Measurements from ENCODE around the gene CLCN6. TPM values are rescaled to one million over a fixed set of nuclear protein-coding genes. Genes with fewer than 3 reads are reported as not detected.
"Not testable (repeated sequence)": the region's sequence is repeated elsewhere in the genome, so short reads cannot be mapped to it uniquely, and the experiment has no call there.

CLCN6 gene
- total RNA-seq, 1 donor from 2014 or later = 33.7 TPM

DNA sequence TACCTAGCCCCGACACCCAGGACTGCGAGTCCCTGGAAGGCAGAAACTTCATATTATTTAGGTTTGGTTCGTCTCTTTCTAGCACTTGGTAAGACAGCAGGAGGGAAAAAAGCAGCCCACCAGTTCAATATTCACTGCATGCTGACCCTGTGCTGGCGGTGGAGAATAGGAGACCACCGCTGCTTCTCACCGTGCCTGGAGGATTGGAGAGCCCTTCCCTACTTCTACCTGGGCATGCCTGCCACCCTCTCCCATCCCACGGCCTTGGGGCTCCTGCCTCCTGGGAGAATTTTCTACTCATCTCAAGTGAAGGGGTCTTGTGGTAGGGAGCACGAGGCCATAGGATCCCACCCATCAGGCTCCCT, 5.6 kb upstream of the CLCN6 start:
- Histone ChIP-seq H3K27ac (no peak overlapping the region), H3K4me1 (peaks cover 53% of the 10 kb centered on the region)
- peak; percentile 38 for DNase-seq

DNA sequence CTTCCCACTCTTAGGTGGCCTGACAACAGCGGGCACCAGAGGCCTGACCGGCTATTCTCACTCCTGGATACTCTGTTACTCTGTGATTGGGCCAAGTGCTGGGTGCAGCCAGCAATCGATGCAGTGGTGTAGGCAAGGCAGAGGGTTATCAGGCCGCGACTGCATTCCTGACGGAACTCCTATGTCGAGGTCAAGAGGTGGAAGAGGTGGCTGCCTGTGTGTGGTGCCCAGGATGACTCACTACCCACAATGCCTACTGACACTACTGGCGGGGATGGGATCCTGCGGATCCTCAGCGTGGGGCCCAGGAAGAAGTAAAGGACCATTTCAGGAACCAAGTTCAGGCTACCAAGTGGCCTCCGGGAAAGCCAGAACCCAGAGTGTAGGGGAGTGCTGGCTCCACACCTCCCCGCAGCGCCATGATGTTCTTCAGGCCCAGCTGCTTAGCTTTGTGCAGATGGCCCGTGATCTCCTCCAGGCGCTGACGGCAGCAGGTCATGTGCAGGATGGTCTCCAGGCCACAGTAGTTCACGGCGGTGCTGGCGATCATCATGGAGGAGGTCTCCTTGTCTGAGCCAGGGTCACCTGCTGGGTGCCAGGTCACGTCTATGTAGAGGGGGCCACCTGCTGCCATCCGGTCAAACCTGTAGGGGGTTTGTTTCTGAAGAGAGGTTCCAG, 5.1 kb upstream of the CLCN6 start:
- peak; percentile 59 for DNase-seq
- H3K36me3 ChIP-seq = peaks cover 47% of the 10 kb centered on the region
- intact Hi-C loops (cut with DNase I) = no loop called here
- no peak for ATAC-seq
- TF ChIP-seq, protein P1, sequence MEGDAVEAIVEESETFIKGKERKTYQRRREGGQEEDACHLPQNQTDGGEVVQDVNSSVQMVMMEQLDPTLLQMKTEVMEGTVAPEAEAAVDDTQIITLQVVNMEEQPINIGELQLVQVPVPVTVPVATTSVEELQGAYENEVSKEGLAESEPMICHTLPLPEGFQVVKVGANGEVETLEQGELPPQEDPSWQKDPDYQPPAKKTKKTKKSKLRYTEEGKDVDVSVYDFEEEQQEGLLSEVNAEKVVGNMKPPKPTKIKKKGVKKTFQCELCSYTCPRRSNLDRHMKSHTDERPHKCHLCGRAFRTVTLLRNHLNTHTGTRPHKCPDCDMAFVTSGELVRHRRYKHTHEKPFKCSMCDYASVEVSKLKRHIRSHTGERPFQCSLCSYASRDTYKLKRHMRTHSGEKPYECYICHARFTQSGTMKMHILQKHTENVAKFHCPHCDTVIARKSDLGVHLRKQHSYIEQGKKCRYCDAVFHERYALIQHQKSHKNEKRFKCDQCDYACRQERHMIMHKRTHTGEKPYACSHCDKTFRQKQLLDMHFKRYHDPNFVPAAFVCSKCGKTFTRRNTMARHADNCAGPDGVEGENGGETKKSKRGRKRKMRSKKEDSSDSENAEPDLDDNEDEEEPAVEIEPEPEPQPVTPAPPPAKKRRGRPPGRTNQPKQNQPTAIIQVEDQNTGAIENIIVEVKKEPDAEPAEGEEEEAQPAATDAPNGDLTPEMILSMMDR (IDR thresholded peaks at IDR 0.05) = no peak
- peaks cover 53% of the 10 kb centered on the region for H3K4me1 ChIP-seq
- no peaks in the 10 kb centered on the region for H3K9me3 ChIP-seq
- H3K27ac ChIP-seq = no peak overlapping the region
- H3K4me3 ChIP-seq = no peak overlapping the region
- H3K27me3 ChIP-seq = no peaks in the 10 kb centered on the region

More for the DNA sequence above, 5.6 kb upstream of the CLCN6 start:
- peaks cover 52% of the 10 kb centered on the region for H3K36me3 ChIP-seq
- no peaks in the 10 kb centered on the region for H3K9me3 ChIP-seq
- intact Hi-C loops (cut with DNase I) = no loop called here
- H3K4me3 ChIP-seq = no peak overlapping the region
- no peaks in the 10 kb centered on the region for H3K27me3 ChIP-seq
- ATAC-seq = no peak
- TF ChIP-seq, protein P1 (IDR thresholded peaks at IDR 0.05) = no peak

DNA sequence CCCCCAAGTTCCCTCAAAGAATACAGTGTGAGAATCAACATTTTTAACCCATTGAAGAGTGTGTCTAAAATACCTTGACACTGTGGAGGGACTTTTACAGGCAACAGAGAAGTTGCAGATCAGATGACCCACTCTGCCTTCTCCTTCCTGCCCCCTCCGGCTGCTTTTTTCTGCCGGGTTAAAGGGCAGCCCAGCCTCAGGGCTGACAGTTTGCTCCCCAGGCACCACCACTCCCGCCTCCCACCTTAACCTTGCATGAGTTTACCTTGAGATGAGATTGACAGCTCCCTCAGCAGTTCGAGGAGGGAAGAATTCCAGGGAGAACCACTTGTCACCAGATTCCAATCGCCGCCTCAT, 3.4 kb upstream of the CLCN6 start:
- H3K27me3 ChIP-seq = no peaks in the 10 kb centered on the region
- intact Hi-C loops (cut with DNase I) = no loop called here
- TF ChIP-seq, protein P1 (IDR thresholded peaks at IDR 0.05) = no peak
- ATAC-seq (no peak), DNase-seq (peak; percentile 65)
- no peaks in the 10 kb centered on the region for H3K9me3 ChIP-seq
- H3K4me3 ChIP-seq = peak overlapping the region; percentile 94
- H3K27ac ChIP-seq = peak overlapping the region; percentile 69
- H3K4me1 ChIP-seq = peaks cover 50% of the 10 kb centered on the region
- peaks cover 39% of the 10 kb centered on the region for H3K36me3 ChIP-seq

DNA sequence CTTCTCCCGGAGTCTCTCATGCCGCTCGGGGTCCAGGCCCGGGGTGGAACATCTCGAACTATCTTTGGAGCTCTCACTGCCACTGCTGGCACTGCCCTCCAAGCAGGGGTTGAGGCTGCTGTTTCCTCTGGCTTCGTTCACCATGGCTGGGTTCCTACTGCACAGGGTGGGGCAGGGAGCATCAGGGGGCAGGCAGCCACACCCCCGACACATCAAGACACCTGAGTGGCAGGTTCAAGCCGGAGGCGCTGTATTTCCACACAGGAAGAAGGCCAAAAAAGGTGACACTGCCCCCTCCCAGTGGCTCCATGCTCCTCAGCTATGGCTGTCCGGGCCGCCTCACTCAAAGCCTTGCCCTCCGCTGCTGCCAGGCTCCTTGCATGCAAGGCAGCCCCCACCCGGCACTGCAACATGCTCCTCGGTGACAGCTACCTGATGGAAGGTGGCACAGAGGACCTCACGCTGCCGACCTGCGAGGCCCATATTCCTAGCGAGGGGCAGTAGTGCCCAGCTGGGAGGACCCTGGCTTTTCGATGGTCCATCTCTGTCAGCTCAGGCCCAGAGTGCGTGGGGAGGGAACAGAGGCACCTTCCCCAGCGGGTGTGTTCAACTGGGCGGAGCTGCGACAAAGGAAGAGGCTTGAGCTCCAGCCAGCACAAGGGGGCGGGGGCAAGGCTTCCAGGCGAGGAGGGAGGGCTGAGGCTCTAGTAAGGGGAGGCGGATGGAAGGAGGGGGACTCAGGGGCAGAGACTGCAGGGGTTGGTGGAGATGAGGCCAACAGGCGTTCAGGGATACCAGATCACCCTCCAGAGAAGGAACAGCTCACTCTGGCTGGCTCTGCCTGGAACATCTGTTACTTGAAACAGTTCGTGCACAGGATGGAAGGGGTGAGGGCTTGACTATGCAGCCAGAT, 2.8 kb upstream of the CLCN6 start:
- ATAC-seq (peak; percentile 69), DNase-seq (peak; percentile 94)
- Histone ChIP-seq H3K36me3 (peaks cover 32% of the 10 kb centered on the region), H3K27ac (peak overlapping the region; percentile 98), H3K9me3 (no peaks in the 10 kb centered on the region), H3K4me1 (peaks cover 49% of the 10 kb centered on the region), H3K4me3 (peak overlapping the region; percentile 94), H3K27me3 (no peaks in the 10 kb centered on the region)
- TF ChIP-seq, protein P1 (IDR thresholded peaks at IDR 0.05) = no peak
- intact Hi-C loops (cut with DNase I) = no loop called here

DNA sequence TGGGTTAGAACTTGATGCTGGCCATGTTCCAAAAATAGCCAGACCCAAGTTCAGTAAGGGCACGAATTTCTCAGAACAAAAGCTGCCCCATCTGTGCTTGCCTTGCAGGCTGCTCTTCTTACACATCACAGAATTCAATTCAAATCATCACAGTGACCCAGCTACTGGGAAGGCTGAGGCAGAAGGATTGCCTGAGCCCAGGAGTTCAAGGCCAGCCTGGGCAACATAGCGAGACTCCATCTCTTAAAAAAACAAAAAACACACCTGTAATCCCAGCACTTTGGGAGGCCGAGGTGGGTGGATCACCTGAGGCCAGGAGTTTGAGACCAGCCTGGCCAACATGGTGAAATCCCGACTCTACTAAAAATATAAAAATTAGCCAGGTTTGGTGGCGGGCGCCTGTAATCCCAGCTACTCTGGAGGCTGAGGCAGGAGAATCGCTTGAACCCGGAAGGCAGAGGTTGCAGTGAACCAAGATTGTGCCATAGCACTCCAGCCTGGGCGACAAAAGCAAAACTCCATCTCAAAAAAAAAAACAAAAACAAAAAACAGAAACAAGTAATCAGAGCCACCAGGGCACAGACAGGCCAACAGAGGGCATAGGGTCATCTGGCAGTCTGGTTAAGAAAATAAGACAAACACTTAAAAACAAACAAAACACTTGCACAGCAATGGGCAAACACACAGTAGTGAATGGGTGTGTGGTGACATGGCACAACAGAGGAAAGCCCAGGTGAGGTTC, 1.9 kb upstream of the CLCN6 start:
- H3K4me3 ChIP-seq = peak overlapping the region; percentile 94
- H3K27me3 ChIP-seq; ATAC-seq; H3K9me3 ChIP-seq; intact Hi-C loops (cut with DNase I): not testable (repeated sequence)
- peaks cover 31% of the 10 kb centered on the region for H3K36me3 ChIP-seq
- peak; percentile 22 for DNase-seq
- H3K4me1 ChIP-seq = peaks cover 50% of the 10 kb centered on the region
- H3K27ac ChIP-seq = peak overlapping the region; percentile 98
